Heart right ventricle (tissue), 16 donors: ENCODE measurements around the gene PDE7B. TPM values are rescaled to one million over a fixed set of nuclear protein-coding genes. Genes with fewer than 3 reads are reported as not detected.

ENCODE experiments used
- ATAC-seq, 8 donors: fragments of 200-7000 bp; cut with Tn5 transposase; one replicate each; pipeline ENCODE4 v1.9.1; 2020; ENCODE audit warnings: mild to moderate bottlenecking in 8 of 8, moderate library complexity in 8 of 8, moderate number of reproducible peaks in 1 of 8
- DNase-seq, 2 donors: peaks; one replicate each; pipeline ENCODE4 v3.0.0-alpha.2; 2020
- H3K27ac ChIP-seq, 10 donors: fragments of 200-600 bp; sonication (generic) in 2 of 10; one replicate each; pipeline versions ENCODE4 v1.5.0 to v1.8.0; 2020 to 2022; ENCODE audit warnings: mild to moderate bottlenecking in 3 of 10
- H3K27me3 ChIP-seq, 7 donors: fragments of 200-600 bp; one replicate each; pipeline ENCODE4 v1.8.0; 2021 to 2022; ENCODE audit warnings: mild to moderate bottlenecking in 2 of 7
- H3K36me3 ChIP-seq, 9 donors: fragments of 200-600 bp; sonication (generic) in 1 of 9; one replicate each; pipeline versions ENCODE4 v1.5.0 to v1.8.0; 2020 to 2022; ENCODE audit warnings: mild to moderate bottlenecking in 2 of 9
- H3K4me1 ChIP-seq, 9 donors: fragments of 200-600 bp; sonication (generic) in 1 of 9; one replicate each; pipeline versions ENCODE4 v1.5.0 to v1.8.0; 2020 to 2022; ENCODE audit warnings: mild to moderate bottlenecking in 4 of 9
- H3K4me3 ChIP-seq, 10 donors: fragments of 200-600 bp; sonication (generic) in 2 of 10; one replicate each; pipeline versions ENCODE4 v1.5.0 to v1.8.0; 2020 to 2022; ENCODE audit warnings: mild to moderate bottlenecking in 7 of 10, moderate library complexity in 2 of 10
- H3K9me3 ChIP-seq, 11 donors: fragments of 200-600 bp in 10 of 11; sonication (generic) in 2 of 11; one replicate each; pipeline versions ENCODE4 v1.5.0 to v1.8.0; 2013 to 2022; ENCODE audit warnings: mild to moderate bottlenecking in 2 of 11, control low read depth in 1 of 11, moderate library complexity in 1 of 11
- CTCF ChIP-seq, 9 donors: fragments of 200-600 bp; sonication (generic) in 2 of 9; IDR thresholded peaks; one replicate each; pipeline versions ENCODE4 v1.5.0 to v1.8.0; 2021 to 2022; ENCODE audit warnings: antibody characterized with exemption in 9 of 9, mild to moderate bottlenecking in 5 of 9, moderate library complexity in 1 of 9
- WGBS, 2 donors: extraction: QIAGEN DNeasy Blood & Tissue Kit; methylation state at CpG; one replicate each; pipeline ENCODE4 v1.1.7; 2013; ENCODE audit warnings: inconsistent platforms in 1 of 2; 5-methylcytosine and 5-hydroxymethylcytosine counted together
- intact Hi-C, 10 donors: fragments of 100-400 bp; cut with DNase I; formaldehyde crosslinking; loops; one replicate each; pipeline versions ENCODE4 v1.11.1 to v1.14.2; 2022
- polyA plus RNA-seq, 2 donors: library from polyadenylated mRNA; stranded (reverse); fragments of 200-250 nt; gene quantifications; one replicate each; pipeline ENCODE4 v1.2.3, GENCODE V29; 2013
- total RNA-seq, 10 donors: library from RNA; stranded (reverse); fragmentation: NEBNext Ultra II Directional in 3 of 10; extraction: Animal tissue kit (Norgen Biotek cat#: 25700) in 3 of 10; gene quantifications; one replicate each; pipeline versions ENCODE4 v1.2.1 to v1.2.4, GENCODE V29; 2021 to 2023
- donor health status: Arrhythmogenic right ventricular cardiomyopathy.
- donor health status: ischemic (EF 13 %, LVEDD 7.1; RV severe dilation, severe dysfunction).
- donor health status: healthy with polysubstance abuse.
- donor health status: DM: no; HTN: yes; CAD: no.
- donor health status: DM: no; HTN: no; CAD: no.
- donor health status: ischemic (EF 25% LVEDD 6.9; RV normal size, moderate dysfunction).
- donor health status: ischemic (EF 25% LVEDD 5.7; RV mildly dilated, moderate dysfunction).
- donor health status: healthy.
- donor health status: DM: yes; HTN: yes; CAD: no.
- donor health status: Ischemic cardiomyopathy.
- donor health status: ischemic (EF 35%, LVEDD 5.7; RV mildly dilated, moderate dysfunction).
- donor health status: nonischemic (EF 11% LVEDD 7.7; RV severe dilation, severe dysfunction).
- donor health status: DM: yes; HTN: yes; CAD: no.
- donor health status: PGD.
- donor health status: ischemic (EF 29% LVEDD 5.4; RV normal size, mild dysfunction).
- donor health status: nonischemic (EF 23%, LVEDD 6.1; RV moderate dilation, normal function).

The PDE7B gene
- total and polyA plus RNA-seq, 12 donors, result 3.7 to 19.6 (median 10.8) TPM

GRCh38 chr6:136180704-136181511 lies 329.4 kb downstream of the PDE7B start:
- Histone ChIP-seq H3K27me3 (no peaks in the 10 kb centered on the region), H3K4me1 (peaks cover 0 to 26% (median 18%) of the 10 kb centered on the region in 9 donors), H3K4me3 (no peak overlapping the region), H3K36me3 (peaks cover 0 to 61% (median 8%) of the 10 kb centered on the region in 9 donors), H3K9me3 (no peaks in the 10 kb centered on the region), H3K27ac (peak overlapping the region in 9 of 10 donors; percentile 21 to 73 (median 42))
- no peak for TF ChIP-seq CTCF (IDR thresholded peaks at IDR 0.05)
- no peak for DNase-seq
- peak; percentile 34 to 84 (median 60) for ATAC-seq
- intact Hi-C loops, result no loop called here
- 75 to 76% methylated on average over 4 of the region's 4 CpGs for WGBS, 2 donors

GRCh38 chr6:136181512-136181833 lies 330.0 kb downstream of the PDE7B start:
- H3K36me3 ChIP-seq, result peaks cover 0 to 62% (median 8%) of the 10 kb centered on the region in 9 donors
- ATAC-seq, result peak in 7 of 8 donors; percentile 33 to 84 (median 56)
- DNase-seq, result no peak
- H3K27ac ChIP-seq, result peak overlapping the region in 6 of 10 donors; percentile 32 to 73 (median 65)
- peaks cover 0 to 26% (median 18%) of the 10 kb centered on the region in 9 donors for H3K4me1 ChIP-seq
- no peak overlapping the region for H3K4me3 ChIP-seq
- WGBS, 2 donors, result 44 to 52% methylated on average over 1 of the region's 1 CpG
- H3K27me3 ChIP-seq, result no peaks in the 10 kb centered on the region
- no peak for TF ChIP-seq CTCF (IDR thresholded peaks at IDR 0.05)
- no peaks in the 10 kb centered on the region for H3K9me3 ChIP-seq
- intact Hi-C loops, result no loop called here

- ATAC-seq (peak in 1 of 8 donors; percentile 6), DNase-seq (no peak)
- Histone ChIP-seq H3K9me3 (no peaks in the 10 kb centered on the region), H3K4me3 (no peak overlapping the region), H3K27me3 (no peaks in the 10 kb centered on the region), H3K36me3 (peaks cover 0 to 65% (median 8%) of the 10 kb centered on the region in 9 donors), H3K27ac (peak overlapping the region in 7 of 10 donors; percentile 32 to 73 (median 64)), H3K4me1 (peaks cover 0 to 26% (median 18%) of the 10 kb centered on the region in 9 donors)
- WGBS, 2 donors, result 82 to 85% methylated on average over 1 of the region's 1 CpG
- intact Hi-C loops, result no loop called here
- no peak for TF ChIP-seq CTCF (IDR thresholded peaks at IDR 0.05)
Measured at GRCh38 chr6:136181861-136182260, 330.4 kb downstream of the PDE7B start.

GRCh38 chr6:136184738-136185137 lies 333.2 kb downstream of the PDE7B start:
- intact Hi-C loops, result no loop called here
- peaks cover 0 to 26% (median 18%) of the 10 kb centered on the region in 9 donors for H3K4me1 ChIP-seq
- WGBS, 2 donors, result 94 to 96% methylated on average over 1 of the region's 1 CpG
- no peak overlapping the region for H3K27ac ChIP-seq
- DNase-seq (no peak), ATAC-seq (no peak)
- H3K4me3 ChIP-seq, result no peak overlapping the region
- peaks cover 0 to 79% (median 8%) of the 10 kb centered on the region in 9 donors for H3K36me3 ChIP-seq
- H3K9me3 ChIP-seq, result no peaks in the 10 kb centered on the region
- TF ChIP-seq CTCF (IDR thresholded peaks at IDR 0.05), result no peak
- no peaks in the 10 kb centered on the region for H3K27me3 ChIP-seq
